Naive thymus-derived CD8-positive, alpha-beta T cell (primary cell): ENCODE data around the gene RBM6. TPM values are rescaled to one million over a fixed set of nuclear protein-coding genes. Genes with fewer than 3 reads are reported as not detected.
"Not testable (repeated sequence)": the region's sequence is repeated elsewhere in the genome, so short reads cannot be mapped to it uniquely, and the experiment has no call there.

Experiments
- ATAC-seq, 2 donors: fragments of 150-1000 bp; cut with Tn5 transposase in 1 of 2; sonication (Bioruptor Pico), chemical (Tn5 transposase) in 1 of 2; 1 replicate in 1 of 2; 2 replicates in 1 of 2; pipeline ENCODE4 v1.10.0; 2021; ENCODE audit warnings: mild to moderate bottlenecking in 2 of 2, moderate library complexity in 2 of 2
- POLR2A ChIA-PET: fragments of 350-600 bp; sonication (Branson Sonifier 250); formaldehyde crosslinking; loops from one replicate; lab custom pipeline; 2021; ENCODE audit warnings: antibody characterized with exemption; lab: Charles Lee
- DNase-seq, 10 donors: peaks; one replicate each; pipeline versions ENCODE4 v3.0.0 to v3.0.0-alpha.2; 2020 to 2022
- H3K27ac Mint-ChIP-seq, 10 donors: one replicate each; pipeline ENCODE4 v1.8.0; 2020 to 2022; ENCODE audit warnings: mild to moderate bottlenecking in 10 of 10, mixed read lengths in 10 of 10, moderate library complexity in 4 of 10, inconsistent platforms in 1 of 10
- H3K27me3 Mint-ChIP-seq, 5 donors: one replicate each; pipeline ENCODE4 v1.8.0; 2021 to 2022; ENCODE audit warnings: mixed read lengths in 5 of 5
- H3K36me3 Mint-ChIP-seq, 3 donors: one replicate each; pipeline ENCODE4 v1.8.0; 2020 to 2022; ENCODE audit warnings: mixed read lengths in 3 of 3, mild to moderate bottlenecking in 2 of 3, inconsistent platforms in 1 of 3
- H3K4me1 Mint-ChIP-seq, 4 donors: one replicate each; pipeline ENCODE4 v1.8.0; 2021 to 2022; ENCODE audit warnings: mixed read lengths in 4 of 4
- H3K4me3 Mint-ChIP-seq, 10 donors: one replicate each; pipeline ENCODE4 v1.8.0; 2020 to 2022; ENCODE audit warnings: mild to moderate bottlenecking in 10 of 10, mixed read lengths in 10 of 10, moderate library complexity in 6 of 10, inconsistent platforms in 1 of 10
- H3K9me3 Mint-ChIP-seq, 9 donors: one replicate each; pipeline ENCODE4 v1.8.0; 2020 to 2022; ENCODE audit warnings: mixed read lengths in 9 of 9, mild to moderate bottlenecking in 3 of 9, inconsistent platforms in 1 of 9, moderate library complexity in 1 of 9
- polyA plus RNA-seq, 3 donors: library from polyadenylated mRNA; unstranded; fragments of 300-500 nt; fragmentation: Illumina TruSeq; gene quantifications; one replicate each; pipeline ENCODE4 v1.2.3, GENCODE V29; 2021
- total RNA-seq, 8 experiments: library from RNA in 2 of 8; stranded (reverse) in 2 of 8; gene quantifications; one replicate each; pipeline ENCODE4 v1.2.3 and lab custom pipeline; 2021 to 2026

Gene RBM6
- total and polyA plus RNA-seq, 5 experiments from 2014 or later: 29.9 to 197 (median 46.5) TPM

DNA sequence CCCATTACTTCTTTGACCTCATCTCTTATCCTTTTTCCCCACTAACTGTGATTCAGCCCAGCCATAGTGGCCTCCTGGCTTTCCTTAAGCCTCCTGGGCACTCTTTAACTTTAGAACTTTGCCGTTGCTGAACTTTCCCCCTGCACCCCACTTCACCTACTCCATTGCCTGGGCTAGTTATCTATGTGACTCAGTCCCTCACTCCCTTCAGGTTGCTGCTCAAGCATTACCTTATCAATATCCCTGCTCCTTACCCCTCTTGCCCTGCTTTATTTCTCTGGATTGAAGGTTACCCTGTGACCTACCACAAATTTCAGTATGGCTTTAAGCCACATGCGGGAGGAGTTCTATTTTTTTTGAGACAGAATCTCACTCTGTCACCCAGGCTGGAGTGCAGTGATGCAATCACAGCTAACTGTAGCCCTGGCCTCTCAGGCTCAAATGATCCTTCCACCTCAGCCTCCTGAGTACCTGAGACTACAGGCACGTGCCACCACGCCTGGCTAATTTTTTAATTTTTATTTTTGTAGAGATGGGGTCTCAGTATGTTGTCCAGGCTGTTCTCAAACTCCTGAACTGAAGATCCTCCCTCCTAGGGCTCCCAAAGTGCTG, 13.7 kb upstream of the RBM6 start:
- Mint-ChIP-seq H3K36me3 (peaks cover 0 to 17% (median 0%) of the 10 kb centered on the region in 3 donors), H3K27me3 (no peaks in the 10 kb centered on the region), H3K4me1 (peaks cover 12 to 34% (median 26%) of the 10 kb centered on the region in 4 donors), H3K4me3 (no peak overlapping the region), H3K27ac (peak overlapping the region in 3 of 10 donors; percentile 10 to 83 (median 24)), H3K9me3 (no peaks in the 10 kb centered on the region)
- no peak for ATAC-seq
- POLR2A ChIA-PET: interaction anchor here (0.7 kb wide), 1 partner anchor 919 kb away, joined by 3 read pairs; no protein-coding TSS in a partner anchor
- DNase-seq: no peak

DNA sequence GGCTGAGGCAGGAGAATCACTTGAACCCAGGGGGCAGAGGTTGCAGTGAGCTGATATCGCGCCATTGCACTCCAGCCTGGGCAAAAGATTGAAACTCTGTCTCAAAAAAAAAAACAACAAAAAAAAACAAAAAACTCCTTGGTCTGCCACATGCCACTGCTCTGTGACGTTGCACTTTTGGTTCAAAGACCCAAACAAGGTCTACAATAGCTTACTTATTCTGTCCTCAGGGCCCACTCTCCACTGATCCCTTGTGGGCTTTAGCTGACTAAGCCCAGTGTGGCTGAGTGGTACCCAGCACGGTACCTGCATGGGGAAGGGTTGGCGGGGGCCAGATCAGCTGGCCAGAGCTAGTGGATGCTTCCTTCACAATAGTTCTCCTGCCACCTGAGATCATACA, 12.2 kb upstream of the RBM6 start:
- POLR2A ChIA-PET: interaction anchor here (0.9 kb wide), 1 partner anchor 13 kb away, joined by 3 read pairs; no protein-coding TSS in a partner anchor
- Mint-ChIP-seq H3K36me3 (peaks cover 0 to 13% (median 0%) of the 10 kb centered on the region in 3 donors), H3K27ac (peak overlapping the region in 4 of 10 donors; percentile 50 to 77 (median 66)), H3K4me3 (peak overlapping the region in 5 of 10 donors; percentile 51 to 85 (median 83)), H3K4me1 (peaks cover 13 to 35% (median 27%) of the 10 kb centered on the region in 4 donors), H3K27me3 (no peaks in the 10 kb centered on the region), H3K9me3 (no peaks in the 10 kb centered on the region)
- DNase-seq: no peak
- no peak for ATAC-seq

DNA sequence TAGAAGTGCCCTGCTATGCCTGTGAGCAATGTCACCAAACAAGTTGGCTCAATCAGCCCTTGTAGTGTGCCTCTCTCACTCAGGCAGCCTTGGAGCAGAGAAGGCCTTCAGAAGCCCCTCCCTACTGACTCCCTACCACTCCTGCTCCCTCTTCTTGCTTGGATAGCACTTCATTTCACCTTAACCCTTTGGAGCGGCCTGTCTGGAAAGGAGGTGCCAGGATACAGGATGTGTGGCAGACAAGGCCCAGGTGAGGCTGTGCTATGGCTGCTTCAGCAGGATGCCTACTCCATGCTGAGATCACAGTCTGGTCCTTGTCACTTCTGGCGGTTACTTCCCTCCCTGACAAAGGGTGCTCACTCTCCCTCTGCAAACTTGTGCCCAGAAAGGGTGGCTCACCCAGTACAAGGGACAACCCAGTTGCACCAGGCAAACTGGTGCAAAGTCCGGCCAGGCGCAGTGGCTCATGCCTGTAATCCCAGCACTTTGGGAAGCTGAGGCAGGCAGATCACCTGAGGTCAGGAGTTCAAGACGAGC, 11.4 kb upstream of the RBM6 start:
- H3K4me1 Mint-ChIP-seq: peaks cover 13 to 35% (median 27%) of the 10 kb centered on the region in 4 donors
- no peak for ATAC-seq
- POLR2A ChIA-PET: interaction anchor here (0.9 to 2.7 kb wide), 2 partner anchors 11 to 12 kb away, joined by 3 to 29 read pairs; partner anchors contain the start of gene RBM6
- DNase-seq: no peak
- H3K9me3 Mint-ChIP-seq: no peaks in the 10 kb centered on the region
- peaks cover 0 to 13% (median 0%) of the 10 kb centered on the region in 3 donors for H3K36me3 Mint-ChIP-seq
- peak overlapping the region; percentile 43 to 88 (median 71) for H3K27ac Mint-ChIP-seq
- peak overlapping the region; percentile 79 to 89 (median 84) for H3K4me3 Mint-ChIP-seq
- H3K27me3 Mint-ChIP-seq: no peaks in the 10 kb centered on the region

DNA sequence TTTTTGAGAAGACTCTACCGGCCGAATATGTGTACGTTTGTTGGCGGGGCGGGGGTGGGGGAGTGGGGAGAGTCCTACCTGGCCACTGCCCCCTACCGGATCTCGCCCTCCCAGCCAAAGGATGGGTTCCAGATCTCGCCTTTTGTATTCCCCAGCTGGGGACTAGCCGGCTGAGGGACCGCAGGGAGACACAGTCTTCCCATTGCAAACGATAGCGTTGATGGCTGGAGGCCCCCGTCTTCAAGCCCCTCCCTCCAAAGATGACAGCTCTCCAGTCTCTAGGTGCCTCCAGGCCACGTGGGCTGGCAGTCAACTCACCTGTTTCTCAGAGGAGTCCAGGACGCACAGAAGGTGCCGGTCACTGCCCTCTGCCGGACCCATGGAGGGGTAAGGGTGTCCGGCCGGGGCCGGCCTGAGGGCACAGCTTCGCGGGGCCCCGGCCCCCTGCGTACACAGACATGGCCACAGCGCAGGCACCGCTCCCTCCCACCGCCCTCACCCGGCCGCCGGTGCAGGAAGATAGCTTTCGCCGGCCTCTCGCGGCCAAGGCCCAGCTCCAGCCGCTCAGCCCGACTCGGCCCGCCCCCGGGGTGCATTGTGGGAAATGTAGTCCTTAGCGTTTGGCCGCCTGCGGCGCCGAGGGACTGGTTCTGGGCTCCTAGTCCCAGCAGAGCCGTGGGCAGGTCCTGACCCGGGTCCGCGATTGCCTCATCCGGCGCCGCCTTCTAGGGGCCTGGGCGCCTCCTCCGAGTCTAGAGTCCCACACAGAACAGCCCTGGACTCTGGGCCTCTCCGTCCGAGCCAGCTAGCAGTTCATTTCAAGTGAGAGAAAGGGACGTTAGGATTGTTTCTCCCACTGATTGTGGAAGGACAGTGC, 10.4 kb upstream of the RBM6 start, which contains the start of gene MON1A:
TSS of gene MON1A (minus strand) at position 521 of the 877 bp plus-strand sequence. CDS start 16,465 bp downstream, outside the sequence.
- Mint-ChIP-seq H3K27me3 (no peaks in the 10 kb centered on the region), H3K4me3 (peak within 1 kb of the TSS; percentile 79 to 89 (median 84)), H3K4me1 (peaks cover 13 to 35% (median 27%) of the 10 kb centered on the region in 4 donors), H3K27ac (peak within 1 kb of the TSS; percentile 43 to 93 (median 92)), H3K9me3 (no peaks in the 10 kb centered on the region), H3K36me3 (peaks cover 0 to 6% (median 0%) of the 10 kb centered on the region in 3 donors)
- ATAC-seq (peak; percentile 92 to 97), DNase-seq (peak; percentile 69 to 90 (median 76))
- POLR2A ChIA-PET: interaction anchor here (0.6 to 2.7 kb wide), 5 partner anchors 10 to 511 kb away, joined by 3 to 29 read pairs (median 3); partner anchors contain the start of gene RBM6

DNA sequence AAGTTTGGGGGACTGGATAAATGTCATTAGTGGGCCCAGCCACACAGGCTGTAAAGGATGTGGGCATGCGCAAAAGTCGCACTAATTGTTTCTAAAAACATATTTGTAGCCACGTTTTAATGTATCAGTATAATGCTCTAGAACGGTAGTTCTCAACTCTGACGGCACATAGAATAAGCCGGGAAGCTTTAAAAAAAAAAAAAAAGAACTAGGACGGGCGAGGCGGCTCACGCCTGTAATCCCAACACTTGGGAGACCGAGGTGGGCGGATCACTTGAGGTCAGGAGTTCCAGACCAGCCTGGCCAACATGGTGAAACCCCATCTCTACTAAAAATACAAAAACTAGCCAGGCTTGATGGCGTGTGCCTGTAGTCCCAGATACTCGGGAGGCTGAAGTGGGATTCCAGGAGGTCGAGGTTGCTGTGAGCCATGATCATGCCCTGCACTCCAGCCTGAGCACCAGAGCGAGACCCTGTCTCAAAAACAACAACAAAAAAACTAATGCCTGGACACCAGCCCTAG, 9.7 kb upstream of the RBM6 start:
- no peak for ATAC-seq
- H3K4me3 Mint-ChIP-seq: peak overlapping the region; percentile 79 to 89 (median 84)
- no peaks in the 10 kb centered on the region for H3K27me3 Mint-ChIP-seq
- H3K9me3 Mint-ChIP-seq: no peaks in the 10 kb centered on the region
- DNase-seq: no peak
- peaks cover 13 to 35% (median 27%) of the 10 kb centered on the region in 4 donors for H3K4me1 Mint-ChIP-seq
- POLR2A ChIA-PET: interaction anchor here (0.8 to 2.7 kb wide), 4 partner anchors 9 to 407 kb away, joined by 3 to 29 read pairs (median 4); partner anchors contain the start of gene RBM6
- peak overlapping the region; percentile 43 to 93 (median 92) for H3K27ac Mint-ChIP-seq
- H3K36me3 Mint-ChIP-seq: peaks cover 0 to 4% (median 0%) of the 10 kb centered on the region in 3 donors

DNA sequence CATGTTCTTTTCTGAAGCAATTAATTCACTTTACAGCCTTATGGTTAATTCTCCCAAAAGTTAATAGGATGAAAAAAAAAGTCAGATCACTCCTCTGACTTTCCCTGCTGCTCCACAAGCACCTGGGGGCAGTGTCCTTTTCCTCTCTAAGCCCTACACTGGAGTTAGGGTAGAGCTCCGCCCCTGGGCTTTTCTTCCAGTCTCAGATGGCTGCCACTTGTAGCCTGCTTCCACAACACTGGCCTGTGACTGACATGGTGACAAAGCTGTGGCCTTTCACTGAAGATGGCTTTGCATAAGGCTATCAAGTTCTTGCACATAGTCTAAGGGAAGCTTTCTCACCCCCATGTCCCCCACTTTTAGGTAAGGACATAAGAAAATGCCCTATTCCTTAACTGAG, 9.0 kb upstream of the RBM6 start:
- Mint-ChIP-seq H3K4me3 (peak overlapping the region in 7 of 10 donors; percentile 8 to 63 (median 47)), H3K9me3 (no peaks in the 10 kb centered on the region), H3K27me3 (no peaks in the 10 kb centered on the region), H3K4me1 (peaks cover 12 to 33% (median 24%) of the 10 kb centered on the region in 4 donors), H3K36me3 (peaks cover 0 to 4% (median 0%) of the 10 kb centered on the region in 3 donors), H3K27ac (peak overlapping the region in 9 of 10 donors; percentile 47 to 93 (median 80))
- ATAC-seq (no peak), DNase-seq (no peak)
- POLR2A ChIA-PET: interaction anchor here (2.7 kb wide), 1 partner anchor 9 kb away, joined by 29 read pairs; the partner anchor contains the start of gene RBM6

DNA sequence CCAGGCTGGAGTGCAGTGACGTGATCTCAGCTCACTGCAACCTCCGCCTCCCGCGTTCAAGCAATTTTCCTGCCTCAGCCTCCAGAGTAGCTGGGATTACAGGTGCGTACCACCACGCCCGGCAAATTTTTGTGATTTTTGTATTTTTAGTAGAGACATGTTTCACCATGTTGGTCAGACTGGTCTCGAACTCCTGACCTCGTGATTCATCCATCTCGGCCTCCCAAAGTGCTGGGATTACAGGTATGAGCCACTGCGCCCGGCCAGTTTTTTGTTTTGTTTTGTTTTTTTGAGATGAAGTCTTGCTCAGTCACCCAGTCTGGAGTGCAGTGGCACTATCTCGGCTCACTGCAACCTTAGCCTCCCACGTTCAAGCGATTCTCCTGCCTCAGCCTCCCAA, 7.7 kb upstream of the RBM6 start:
- H3K4me3 Mint-ChIP-seq, H3K36me3 Mint-ChIP-seq, ATAC-seq, H3K9me3 Mint-ChIP-seq, DNase-seq, H3K27me3 Mint-ChIP-seq, POLR2A ChIA-PET, H3K27ac Mint-ChIP-seq: not testable (repeated sequence)
- H3K4me1 Mint-ChIP-seq: peaks cover 8 to 29% (median 20%) of the 10 kb centered on the region in 4 donors

DNA sequence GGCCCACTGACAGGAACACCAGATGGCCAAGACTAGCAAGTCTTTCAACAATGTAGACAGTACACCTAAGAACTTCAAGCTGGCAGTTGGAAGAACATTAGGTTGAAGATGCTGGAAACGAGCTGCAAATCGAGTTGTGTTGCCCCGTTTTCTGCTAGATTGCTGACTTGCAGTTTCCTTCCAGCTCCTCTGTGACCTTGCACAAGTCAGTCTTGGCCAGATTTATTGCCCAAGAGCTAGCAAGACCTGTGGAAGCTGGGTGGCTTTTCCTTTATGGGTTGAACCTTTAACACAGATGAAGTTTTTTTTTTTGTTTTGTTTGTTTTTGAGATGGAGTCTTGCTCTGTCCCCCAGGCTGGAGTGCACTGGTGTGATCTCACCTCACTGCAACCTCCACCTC, 2.9 kb upstream of the RBM6 start:
- Mint-ChIP-seq H3K36me3 (no peaks in the 10 kb centered on the region), H3K27ac (peak overlapping the region in 1 of 10 donors; percentile 79), H3K27me3 (no peaks in the 10 kb centered on the region), H3K9me3 (no peaks in the 10 kb centered on the region), H3K4me1 (peaks cover 6 to 24% (median 20%) of the 10 kb centered on the region in 4 donors), H3K4me3 (no peak overlapping the region)
- DNase-seq (no peak), ATAC-seq (no peak)
- POLR2A ChIA-PET: interaction anchor here (0.6 kb wide), 1 partner anchor 59 kb away, joined by 6 read pairs; no protein-coding TSS in a partner anchor

DNA sequence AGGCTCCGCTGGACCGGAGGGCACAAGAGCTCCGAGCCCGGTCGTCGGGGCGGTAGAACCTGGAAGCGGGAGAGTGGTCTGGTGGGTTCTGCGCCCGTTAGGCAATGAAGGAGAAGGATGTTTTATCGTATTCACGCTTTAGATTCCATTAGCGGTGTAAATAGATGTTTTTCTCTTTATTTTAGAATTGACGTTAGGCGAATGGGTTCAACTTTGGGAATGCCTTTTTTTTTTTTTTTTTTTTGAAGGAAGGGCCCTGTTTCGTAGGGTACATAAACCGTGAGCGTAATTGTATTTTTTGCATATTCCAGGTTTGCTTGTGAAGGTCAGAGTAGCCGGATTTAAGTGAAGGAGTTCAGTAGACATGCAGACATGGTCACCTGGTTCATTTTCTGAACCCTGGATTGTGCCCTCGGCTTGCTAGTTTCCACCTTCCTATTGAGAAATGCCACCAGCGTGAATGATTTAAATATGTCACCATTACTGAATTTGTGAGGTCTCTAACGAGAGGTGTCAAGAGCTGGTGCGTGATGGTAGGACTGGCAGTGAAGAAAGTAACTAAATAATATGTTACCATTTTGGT, 808 bp downstream of the RBM6 start:
- DNase-seq: no peak

DNA sequence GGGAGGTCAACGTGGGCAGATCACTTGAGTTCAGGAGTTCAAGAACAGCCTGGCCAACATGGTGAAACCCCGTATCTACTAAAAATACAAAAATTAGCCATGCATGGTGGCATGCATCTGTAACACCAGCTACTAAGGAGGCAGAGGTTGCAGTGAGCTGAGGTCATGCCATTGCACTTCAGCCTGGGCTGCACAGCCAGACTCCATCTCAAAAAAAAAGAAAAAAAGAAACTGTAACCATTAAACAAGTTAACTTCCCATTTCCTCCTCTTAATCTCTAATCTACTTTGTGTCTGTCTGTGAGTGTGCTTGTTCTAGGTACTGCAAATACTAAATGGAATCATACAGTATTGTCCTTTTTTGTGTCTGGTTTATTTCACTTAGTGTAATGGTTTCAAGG, 2.7 kb downstream of the RBM6 start:
- Mint-ChIP-seq H3K36me3 (peaks cover 5 to 29% (median 7%) of the 10 kb centered on the region in 3 donors), H3K27me3 (no peaks in the 10 kb centered on the region), H3K9me3 (no peaks in the 10 kb centered on the region), H3K4me1 (peaks cover 23 to 57% (median 39%) of the 10 kb centered on the region in 4 donors), H3K27ac (peak overlapping the region in 6 of 10 donors; percentile 5 to 70 (median 45)), H3K4me3 (peak overlapping the region in 7 of 10 donors; percentile 3 to 78 (median 38))
- no peak for DNase-seq
- no peak for ATAC-seq
- POLR2A ChIA-PET: no interaction called here

More for the DNA sequence above, 808 bp downstream of the RBM6 start:
- Mint-ChIP-seq H3K4me1 (peaks cover 14 to 43% (median 33%) of the 10 kb centered on the region in 4 donors), H3K4me3 (peak overlapping the region; percentile 95 to 100 (median 99)), H3K27ac (peak overlapping the region; percentile 95 to 99 (median 98)), H3K9me3 (no peaks in the 10 kb centered on the region), H3K36me3 (peaks cover 4 to 18% (median 5%) of the 10 kb centered on the region in 3 donors), H3K27me3 (no peaks in the 10 kb centered on the region)
- no peak for ATAC-seq
- POLR2A ChIA-PET: interaction anchor here (0.6 to 2.7 kb wide), 12 partner anchors 8 to 1640 kb away, joined by 3 to 29 read pairs (median 4); partner anchors contain the start of genes AMIGO3, HYAL3, IP6K1 and MON1A

DNA sequence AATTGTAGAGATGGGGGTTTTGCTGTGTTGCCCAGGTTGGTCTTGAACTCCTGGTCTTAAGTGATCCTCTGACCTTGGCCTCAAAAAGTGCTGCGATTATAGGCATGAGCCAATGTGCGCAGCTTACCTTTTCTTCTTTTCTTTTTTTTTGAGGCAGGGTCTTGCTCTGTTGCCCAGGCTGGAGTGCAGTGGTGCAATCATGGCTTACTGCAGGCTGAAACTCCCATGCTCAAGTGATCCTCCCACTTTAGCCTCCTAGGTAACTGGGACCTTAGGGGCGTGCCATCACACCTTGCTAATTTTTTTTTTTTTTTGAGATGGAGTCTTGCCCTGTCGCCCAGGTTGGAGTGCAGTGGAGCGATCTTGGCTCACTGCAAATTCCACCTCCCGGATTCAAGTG, 13.0 kb downstream of the RBM6 start:
- DNase-seq (no peak), ATAC-seq (no peak)
- POLR2A ChIA-PET: interaction anchor here (1.2 kb wide), 1 partner anchor 13 kb away, joined by 4 read pairs; the partner anchor contains the start of gene RBM6
- H3K4me3 Mint-ChIP-seq: no peak overlapping the region
- H3K27me3 Mint-ChIP-seq: no peaks in the 10 kb centered on the region
- peaks cover 8 to 46% (median 29%) of the 10 kb centered on the region in 4 donors for H3K4me1 Mint-ChIP-seq
- no peak overlapping the region for H3K27ac Mint-ChIP-seq
- H3K36me3 Mint-ChIP-seq: peaks cover 0 to 22% (median 0%) of the 10 kb centered on the region in 3 donors
- no peaks in the 10 kb centered on the region for H3K9me3 Mint-ChIP-seq
